GM18526 (cell line): ENCODE data around the gene LRRN4.

Source experiments
- POLR2A ChIP-seq: IDR thresholded peaks from 3 replicates; pipeline ENCODE4 v1.6.1; 2011; ENCODE audit not compliant: insufficient read length; ENCODE audit errors: extremely low read depth

Gene LRRN4

GRCh38 chr20:6070829-6071695 is 17.2 kb upstream of the LRRN4 start:
- no peak for TF ChIP-seq POLR2A

- TF ChIP-seq POLR2A: no peak
Observed at GRCh38 chr20:6069669-6070068, 15.8 kb upstream of the LRRN4 start.

- TF ChIP-seq POLR2A: no peak
Observed at GRCh38 chr20:6067763-6068318, 14.0 kb upstream of the LRRN4 start.

GRCh38 chr20:6066582-6066981 is 12.7 kb upstream of the LRRN4 start:
- TF ChIP-seq POLR2A: no peak

GRCh38 chr20:6061544-6061943 is 7.7 kb upstream of the LRRN4 start:
- no peak for TF ChIP-seq POLR2A

- no peak for TF ChIP-seq POLR2A
Observed at GRCh38 chr20:6060213-6060612, 6.4 kb upstream of the LRRN4 start.

- TF ChIP-seq POLR2A: no peak
Observed at GRCh38 chr20:6058684-6059295, 4.9 kb upstream of the LRRN4 start.

GRCh38 chr20:6057691-6058090 is 3.8 kb upstream of the LRRN4 start:
- no peak for TF ChIP-seq POLR2A

- TF ChIP-seq POLR2A: no peak
Observed at GRCh38 chr20:6057139-6057538, 3.3 kb upstream of the LRRN4 start.

GRCh38 chr20:6055981-6056569 is 2.2 kb upstream of the LRRN4 start:
- no peak for TF ChIP-seq POLR2A

- no peak for TF ChIP-seq POLR2A
Observed at GRCh38 chr20:6055161-6055783, 1.4 kb upstream of the LRRN4 start.

- TF ChIP-seq POLR2A: no peak
Observed at GRCh38 chr20:6053064-6053775, 640 bp downstream of the LRRN4 start.

- TF ChIP-seq POLR2A: no peak
Observed at GRCh38 chr20:6051505-6051904, 2.4 kb downstream of the LRRN4 start.

GRCh38 chr20:6048391-6048790 is 5.5 kb downstream of the LRRN4 start:
- TF ChIP-seq POLR2A: no peak

- TF ChIP-seq POLR2A: no peak
Observed at GRCh38 chr20:6046432-6046831, 7.4 kb downstream of the LRRN4 start.
